ENCODE data around the gene FAM161B. TPM values are rescaled to one million over a fixed set of nuclear protein-coding genes. Genes with fewer than 3 reads are reported as not detected.

FAM161B gene
- polyA plus RNA-seq, 3 donors, result 0.76 to 1.4 (median 1.4) TPM

GRCh38 chr14:73968885-73969284 lies 19.0 kb upstream of the FAM161B start:
- Histone ChIP-seq H3K9ac (ENCODE audit: insufficient read depth, low read length, poor library complexity, severe bottlenecking) (no peak overlapping the region), H3K9me3 (replicated peaks in 1 of 2; ENCODE audit: control insufficient read depth in 1 of 2, insufficient read depth in 1 of 2, low read length in 2 of 2) (no peaks in the 10 kb centered on the region), H3K4me3 (replicated peaks in 1 of 3; ENCODE audit: low read depth in 2 of 3, low read length in 3 of 3) (no peak overlapping the region), H3K79me2 (ENCODE audit: insufficient read depth, low read length) (no peaks in the 10 kb centered on the region), H3K4me1 (ENCODE audit: control insufficient read depth in 1 of 2, insufficient read depth in 2 of 2, low read length in 2 of 2) (no peaks in the 10 kb centered on the region), H3K27me3 (ENCODE audit: control insufficient read depth in 2 of 2, insufficient read depth in 2 of 2, low read length in 2 of 2) (no peaks in the 10 kb centered on the region), H4K20me1 (ENCODE audit: insufficient read depth, low read length) (no peaks in the 10 kb centered on the region), H3K4me2 (replicated peaks; ENCODE audit: extremely low read depth, low read length, poor library complexity, severe bottlenecking) (no peak overlapping the region), H3K36me3 (replicated peaks in 1 of 2; ENCODE audit: control insufficient read depth in 1 of 2, insufficient read depth in 2 of 2, low read length in 2 of 2) (peaks cover 13 to 76% of the 10 kb centered on the region in 2 donors), H3K27ac (ENCODE audit: low read depth in 1 of 2, low read length in 2 of 2) (no peak overlapping the region), H2AFZ (ENCODE audit: insufficient read depth, low read depth, low read length, poor library complexity, severe bottlenecking) (no peak overlapping the region)
- Mint-ChIP-seq H3K27ac (no peak overlapping the region), H3K27me3 (ENCODE audit: low read depth in 3 of 3) (no peaks in the 10 kb centered on the region), H3K4me1 (no peaks in the 10 kb centered on the region), H3K4me3 (no peak overlapping the region), H3K9me3 (no peaks in the 10 kb centered on the region), H3K36me3 (peaks cover 44 to 46% of the 10 kb centered on the region in 2 donors)
- TF ChIP-seq, protein P1, sequence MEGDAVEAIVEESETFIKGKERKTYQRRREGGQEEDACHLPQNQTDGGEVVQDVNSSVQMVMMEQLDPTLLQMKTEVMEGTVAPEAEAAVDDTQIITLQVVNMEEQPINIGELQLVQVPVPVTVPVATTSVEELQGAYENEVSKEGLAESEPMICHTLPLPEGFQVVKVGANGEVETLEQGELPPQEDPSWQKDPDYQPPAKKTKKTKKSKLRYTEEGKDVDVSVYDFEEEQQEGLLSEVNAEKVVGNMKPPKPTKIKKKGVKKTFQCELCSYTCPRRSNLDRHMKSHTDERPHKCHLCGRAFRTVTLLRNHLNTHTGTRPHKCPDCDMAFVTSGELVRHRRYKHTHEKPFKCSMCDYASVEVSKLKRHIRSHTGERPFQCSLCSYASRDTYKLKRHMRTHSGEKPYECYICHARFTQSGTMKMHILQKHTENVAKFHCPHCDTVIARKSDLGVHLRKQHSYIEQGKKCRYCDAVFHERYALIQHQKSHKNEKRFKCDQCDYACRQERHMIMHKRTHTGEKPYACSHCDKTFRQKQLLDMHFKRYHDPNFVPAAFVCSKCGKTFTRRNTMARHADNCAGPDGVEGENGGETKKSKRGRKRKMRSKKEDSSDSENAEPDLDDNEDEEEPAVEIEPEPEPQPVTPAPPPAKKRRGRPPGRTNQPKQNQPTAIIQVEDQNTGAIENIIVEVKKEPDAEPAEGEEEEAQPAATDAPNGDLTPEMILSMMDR (IDR thresholded peaks at IDR 0.05), result no peak
- 100% methylated on average over 1 of the region's 2 CpGs for WGBS (ENCODE audit: insufficient coverage)
- no peak for DNase-seq
- intact Hi-C loops (cut with micrococcal nuclease), result no loop called here

GRCh38 chr14:73965216-73965615 lies 15.3 kb upstream of the FAM161B start:
- Mint-ChIP-seq H3K27ac (peak overlapping the region in 1 of 7 donors; percentile 48), H3K4me3 (no peak overlapping the region), H3K36me3 (peaks cover 67 to 71% of the 10 kb centered on the region in 2 donors), H3K9me3 (no peaks in the 10 kb centered on the region), H3K4me1 (no peaks in the 10 kb centered on the region), H3K27me3 (ENCODE audit: low read depth in 3 of 3) (no peaks in the 10 kb centered on the region)
- H3K4me1 ChIP-seq (ENCODE audit: control insufficient read depth in 1 of 2, insufficient read depth in 2 of 2, low read length in 2 of 2), result no peaks in the 10 kb centered on the region
- no peaks in the 10 kb centered on the region for H3K79me2 ChIP-seq (ENCODE audit: insufficient read depth, low read length)
- TF ChIP-seq, protein P1 (IDR thresholded peaks at IDR 0.05), result no peak
- no peak overlapping the region for H3K27ac ChIP-seq (ENCODE audit: low read depth in 1 of 2, low read length in 2 of 2)
- H3K4me3 ChIP-seq (replicated peaks in 1 of 3; ENCODE audit: low read depth in 2 of 3, low read length in 3 of 3), result no peak overlapping the region
- H2AFZ ChIP-seq (ENCODE audit: insufficient read depth, low read depth, low read length, poor library complexity, severe bottlenecking), result no peak overlapping the region
- no peak overlapping the region for H3K4me2 ChIP-seq (replicated peaks; ENCODE audit: extremely low read depth, low read length, poor library complexity, severe bottlenecking)
- no peak for DNase-seq
- H3K9ac ChIP-seq (ENCODE audit: insufficient read depth, low read length, poor library complexity, severe bottlenecking), result no peak overlapping the region
- H3K9me3 ChIP-seq (replicated peaks in 1 of 2; ENCODE audit: control insufficient read depth in 1 of 2, insufficient read depth in 1 of 2, low read length in 2 of 2), result no peaks in the 10 kb centered on the region
- no peaks in the 10 kb centered on the region for H3K27me3 ChIP-seq (ENCODE audit: control insufficient read depth in 2 of 2, insufficient read depth in 2 of 2, low read length in 2 of 2)
- H3K36me3 ChIP-seq (replicated peaks in 1 of 2; ENCODE audit: control insufficient read depth in 1 of 2, insufficient read depth in 2 of 2, low read length in 2 of 2), result peaks cover 39 to 89% of the 10 kb centered on the region in 2 donors
- 73% methylated on average over 1 of the region's 4 CpGs for WGBS (ENCODE audit: insufficient coverage)
- H4K20me1 ChIP-seq (ENCODE audit: insufficient read depth, low read length), result no peaks in the 10 kb centered on the region
- intact Hi-C loops (cut with micrococcal nuclease), result no loop called here
